Measurements from ENCODE around the gene P2RX7. TPM values are rescaled to one million over a fixed set of nuclear protein-coding genes. Genes with fewer than 3 reads are reported as not detected.
"Not testable (repeated sequence)": the region's sequence is repeated elsewhere in the genome, so short reads cannot be mapped to it uniquely, and the experiment has no call there.

Gene P2RX7
- total RNA-seq, 4 donors from 2014 or later: 1.6 to 2.7 (median 2.2) TPM

DNA sequence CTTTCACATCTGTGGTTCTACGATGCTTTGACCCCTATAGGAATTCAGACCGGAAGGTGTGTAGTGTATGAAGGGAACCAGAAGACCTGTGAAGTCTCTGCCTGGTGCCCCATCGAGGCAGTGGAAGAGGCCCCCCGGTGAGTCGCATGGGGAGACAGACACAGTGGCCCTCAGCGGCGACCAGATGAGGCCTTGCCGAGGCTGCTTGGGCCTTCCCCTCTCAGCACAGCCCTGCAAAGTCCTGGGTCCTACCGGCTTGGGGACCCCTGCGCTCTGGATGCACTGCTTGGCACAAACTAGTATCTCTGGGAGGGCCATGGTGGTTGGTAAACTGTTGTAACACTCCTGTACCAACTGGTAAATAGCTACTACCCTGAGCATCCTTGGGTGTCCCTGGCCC, 29.7 kb downstream of the P2RX7 start:
- Histone ChIP-seq H3K27ac (no peak overlapping the region), H3K9me3 (no peaks in the 10 kb centered on the region), H3K36me3 (peaks cover 0 to 40% (median 0%) of the 10 kb centered on the region in 3 donors), H3K4me3 (no peak overlapping the region), H3K4me1 (no peaks in the 10 kb centered on the region), H3K27me3 (no peaks in the 10 kb centered on the region)
- no peak for DNase-seq
- intact Hi-C loops (cut with DNase I): no loop called here
- WGBS, 2 donors: 87% methylated on average over 9 of the region's 10 CpGs; no CpG with 5 or more reads in 1 of the 2 donors
- TF ChIP-seq CTCF (IDR thresholded peaks at IDR 0.05) (no peak), POLR2A (IDR thresholded peaks at IDR 0.05) (no peak)

GRCh38 chr12:121162985-121163384, 30.3 kb downstream of the P2RX7 start:
- intact Hi-C loops (cut with DNase I): no loop called here
- no peak for DNase-seq
- H3K36me3 ChIP-seq: peaks cover 0 to 45% (median 0%) of the 10 kb centered on the region in 3 donors
- TF ChIP-seq CTCF (IDR thresholded peaks at IDR 0.05) (no peak), POLR2A (IDR thresholded peaks at IDR 0.05) (no peak)
- H3K9me3 ChIP-seq: no peaks in the 10 kb centered on the region
- no peaks in the 10 kb centered on the region for H3K4me1 ChIP-seq
- 75 to 94% methylated on average over 2 of the region's 2 CpGs for WGBS, 2 donors
- no peak overlapping the region for H3K27ac ChIP-seq
- H3K27me3 ChIP-seq: no peaks in the 10 kb centered on the region
- H3K4me3 ChIP-seq: no peak overlapping the region

- H3K27ac ChIP-seq; intact Hi-C loops (cut with DNase I); H3K4me3 ChIP-seq; H3K27me3 ChIP-seq; H3K9me3 ChIP-seq; H3K4me1 ChIP-seq; DNase-seq: not testable (repeated sequence)
- peaks cover 0 to 43% (median 0%) of the 10 kb centered on the region in 3 donors for H3K36me3 ChIP-seq
- WGBS, 2 donors: 92 to 95% methylated on average over 6 of the region's 6 CpGs
These were observed 32.2 kb downstream of the P2RX7 start for GRCh38 chr12:121164839-121165238.

DNA sequence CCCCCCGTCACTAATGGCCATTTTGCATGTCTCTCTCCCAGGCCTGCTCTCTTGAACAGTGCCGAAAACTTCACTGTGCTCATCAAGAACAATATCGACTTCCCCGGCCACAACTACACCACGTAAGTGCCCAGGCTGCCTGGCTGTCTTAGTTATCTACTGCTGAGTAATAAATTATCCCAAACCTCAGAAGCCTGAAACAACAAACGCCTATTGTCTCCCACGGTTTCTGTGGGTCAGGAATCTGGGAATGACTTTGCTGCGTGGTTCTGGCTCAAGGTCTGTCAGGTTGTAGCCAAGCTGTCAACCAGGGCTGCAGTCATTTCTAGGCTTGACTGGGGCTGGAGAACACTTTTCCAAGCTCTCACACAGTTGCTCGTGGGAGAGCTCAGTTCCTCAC, 32.6 kb downstream of the P2RX7 start:
- DNase-seq: no peak
- TF ChIP-seq CTCF (IDR thresholded peaks at IDR 0.05) (no peak), POLR2A (IDR thresholded peaks at IDR 0.05) (no peak)
- H3K27ac ChIP-seq: no peak overlapping the region
- peaks cover 0 to 43% (median 0%) of the 10 kb centered on the region in 3 donors for H3K36me3 ChIP-seq
- H3K27me3 ChIP-seq: no peaks in the 10 kb centered on the region
- H3K4me1 ChIP-seq: no peaks in the 10 kb centered on the region
- H3K4me3 ChIP-seq: no peak overlapping the region
- no peaks in the 10 kb centered on the region for H3K9me3 ChIP-seq
- 77% methylated on average over 7 to 9 of the region's 9 CpGs for WGBS, 2 donors
- intact Hi-C loops (cut with DNase I): no loop called here

DNA sequence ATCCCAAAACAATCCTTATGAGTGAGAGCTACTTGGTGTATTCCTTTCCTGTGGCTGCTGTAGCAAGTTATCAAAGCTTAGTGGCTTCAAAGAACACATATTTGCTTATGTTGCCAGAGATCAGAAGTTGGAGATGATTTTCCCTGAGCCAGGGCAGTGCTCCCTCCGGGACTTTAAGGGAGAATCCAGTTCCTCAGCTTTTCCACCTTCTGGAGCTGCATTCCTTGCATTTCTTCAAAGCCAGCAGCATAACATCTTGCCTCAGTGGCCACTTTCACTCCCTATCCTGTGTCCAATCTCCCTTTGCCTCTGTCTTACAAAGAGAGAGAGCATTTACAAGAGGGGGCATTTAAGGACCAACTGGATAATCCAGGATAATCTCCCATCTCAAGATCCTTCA, 33.7 kb downstream of the P2RX7 start:
- Histone ChIP-seq H3K4me1 (no peaks in the 10 kb centered on the region), H3K27me3 (no peaks in the 10 kb centered on the region), H3K4me3 (no peak overlapping the region), H3K27ac (no peak overlapping the region), H3K9me3 (no peaks in the 10 kb centered on the region), H3K36me3 (peaks cover 0 to 43% (median 0%) of the 10 kb centered on the region in 3 donors)
- DNase-seq: no peak
- WGBS, 2 donors: 69 to 90% methylated on average over 1 of the region's 1 CpG
- intact Hi-C loops (cut with DNase I): no loop called here
- TF ChIP-seq CTCF (IDR thresholded peaks at IDR 0.05): no peak
- TF ChIP-seq POLR2A (IDR thresholded peaks at IDR 0.05): no peak

DNA sequence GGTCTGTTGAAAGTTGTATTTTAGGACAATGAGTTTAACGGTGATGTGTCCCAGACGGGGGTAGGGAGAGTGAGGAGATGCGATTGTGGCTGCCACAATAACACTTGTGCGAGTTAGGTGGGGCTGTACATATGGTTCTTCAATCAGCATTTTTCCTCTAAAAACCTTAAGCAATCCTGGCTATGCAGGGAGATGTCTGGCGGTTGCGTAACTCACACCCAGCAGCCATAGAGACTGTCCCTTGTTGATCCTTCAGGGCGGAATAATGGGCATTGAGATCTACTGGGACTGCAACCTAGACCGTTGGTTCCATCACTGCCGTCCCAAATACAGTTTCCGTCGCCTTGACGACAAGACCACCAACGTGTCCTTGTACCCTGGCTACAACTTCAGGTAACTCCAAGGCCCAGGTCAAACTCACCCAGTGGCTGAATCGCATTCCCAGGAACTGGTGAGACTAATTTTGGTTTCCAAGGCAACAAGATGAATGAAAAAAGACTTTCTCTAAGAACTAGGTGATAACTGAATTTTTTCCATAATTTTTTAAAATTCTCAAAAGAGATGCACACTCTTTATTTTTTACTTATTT, 34.6 kb downstream of the P2RX7 start:
- H3K4me3 ChIP-seq: no peak overlapping the region
- TF ChIP-seq POLR2A (IDR thresholded peaks at IDR 0.05) (no peak), CTCF (IDR thresholded peaks at IDR 0.05) (no peak)
- H3K4me1 ChIP-seq: no peaks in the 10 kb centered on the region
- H3K36me3 ChIP-seq: peaks cover 0 to 39% (median 0%) of the 10 kb centered on the region in 3 donors
- H3K9me3 ChIP-seq: no peaks in the 10 kb centered on the region
- intact Hi-C loops (cut with DNase I): no loop called here
- DNase-seq: no peak
- H3K27me3 ChIP-seq: no peaks in the 10 kb centered on the region
- 76 to 79% methylated on average over 13 to 14 of the region's 14 CpGs for WGBS, 2 donors
- no peak overlapping the region for H3K27ac ChIP-seq
